H9 (cell line): ENCODE results near the gene DCST1. TPM values are rescaled to one million over a fixed set of nuclear protein-coding genes. Genes with fewer than 3 reads are reported as not detected.

Source experiments
- DNase-seq: peaks from one replicate; pipeline ENCODE4 v3.0.0-alpha.2; 2017
- H2AFZ ChIP-seq: one replicate; pipeline ENCODE4 v1.6.1; 2013; ENCODE audit warnings: mild to moderate bottlenecking, low read length, control low read depth, moderate library complexity
- H2AK5ac ChIP-seq: 2 replicates; pipeline ENCODE4 v1.6.1; 2013; ENCODE audit warnings: low read length, control low read depth, mixed read lengths; ENCODE audit not compliant: insufficient read length
- H2BK120ac ChIP-seq: one replicate; pipeline ENCODE4 v1.6.1; 2013; ENCODE audit warnings: low read depth, mild to moderate bottlenecking, low read length, control low read depth, inconsistent platforms; ENCODE audit not compliant: poor library complexity, severe bottlenecking
- H2BK12ac ChIP-seq: 2 replicates; pipeline ENCODE4 v1.6.1; 2013; ENCODE audit warnings: low read length, control low read depth, mixed read lengths, low read depth; ENCODE audit not compliant: insufficient read length
- H2BK15ac ChIP-seq: 2 replicates; pipeline ENCODE4 v1.6.1; 2013; ENCODE audit warnings: low read depth, low read length, control low read depth
- H2BK20ac ChIP-seq: one replicate; pipeline ENCODE4 v1.6.1; 2013; ENCODE audit warnings: low read depth, mild to moderate bottlenecking, low read length, control low read depth, inconsistent platforms; ENCODE audit not compliant: poor library complexity, severe bottlenecking
- H2BK5ac ChIP-seq: 2 replicates; pipeline ENCODE4 v1.6.1; 2013; ENCODE audit warnings: low read length, control low read depth, mixed read lengths; ENCODE audit not compliant: insufficient read length
- H3K14ac ChIP-seq: 2 replicates; pipeline ENCODE4 v1.6.1; 2013; ENCODE audit warnings: low read length, control low read depth; ENCODE audit not compliant: insufficient read depth
- H3K18ac ChIP-seq: 2 replicates; pipeline ENCODE4 v1.6.1; 2013; ENCODE audit warnings: low read depth, mild to moderate bottlenecking, mixed read lengths, low read length, control low read depth; ENCODE audit not compliant: insufficient read length
- H3K23ac ChIP-seq: 2 replicates; pipeline ENCODE4 v1.6.1; 2013; ENCODE audit warnings: low read length, control low read depth, mixed read lengths, low read depth; ENCODE audit not compliant: insufficient read length
- H3K23me2 ChIP-seq: 2 replicates; pipeline ENCODE4 v1.6.1; 2013; ENCODE audit warnings: low read depth, mild to moderate bottlenecking, mixed read lengths, low read length, control low read depth; ENCODE audit not compliant: insufficient read length, poor library complexity, severe bottlenecking
- H3K27ac ChIP-seq: 2 replicates; pipeline ENCODE4 v1.5.1; 2013; ENCODE audit warnings: low read length, control low read depth, mixed read lengths, low read depth; ENCODE audit not compliant: insufficient read length
- H3K27me3 ChIP-seq: 2 replicates; pipeline ENCODE4 v1.6.1; 2013; ENCODE audit warnings: low read length, control low read depth, inconsistent platforms; ENCODE audit not compliant: insufficient read depth
- H3K4ac ChIP-seq: 2 replicates; pipeline ENCODE4 v1.6.1; 2013; ENCODE audit warnings: low read depth, mild to moderate bottlenecking, control low read depth, inconsistent platforms, low read length, moderate library complexity
- H3K4me1 ChIP-seq: 2 replicates; pipeline ENCODE4 v1.6.1; 2013; ENCODE audit warnings: low read length, control low read depth, inconsistent platforms; ENCODE audit not compliant: insufficient read depth
- H3K4me2 ChIP-seq: 2 replicates; pipeline ENCODE4 v1.6.1; 2013; ENCODE audit warnings: low read length, control low read depth, mixed read lengths; ENCODE audit not compliant: insufficient read length, insufficient read depth
- H3K56ac ChIP-seq: 2 replicates; pipeline ENCODE4 v1.6.1; 2013; ENCODE audit warnings: low read depth, mild to moderate bottlenecking, mixed read lengths, low read length, control low read depth; ENCODE audit not compliant: insufficient read length
- H3K79me1 ChIP-seq: 2 replicates; pipeline ENCODE4 v1.6.1; 2013; ENCODE audit warnings: low read depth, mild to moderate bottlenecking, moderate library complexity, low read length, control low read depth, inconsistent platforms; ENCODE audit not compliant: insufficient read depth, poor library complexity, severe bottlenecking
- H3K79me2 ChIP-seq: 2 replicates; pipeline ENCODE4 v1.6.1; 2013; ENCODE audit warnings: low read length, control low read depth, inconsistent platforms; ENCODE audit not compliant: insufficient read depth
- H3K9ac ChIP-seq: 2 replicates; pipeline ENCODE4 v1.6.1; 2013; ENCODE audit warnings: low read length, control low read depth, mixed read lengths; ENCODE audit not compliant: insufficient read length; ENCODE audit errors: extremely low read depth
- H3K9me3 ChIP-seq: one replicate; pipeline ENCODE4 v1.6.1; 2013; ENCODE audit warnings: low read depth, low read length, inconsistent platforms; ENCODE audit not compliant: control insufficient read depth
- H3T11ph ChIP-seq: one replicate; pipeline ENCODE4 v1.6.1; 2013; ENCODE audit warnings: mild to moderate bottlenecking, low read length, control low read depth, inconsistent platforms
- H4K20me1 ChIP-seq: one replicate; pipeline ENCODE4 v1.6.1; 2013; ENCODE audit not compliant: control insufficient read depth, insufficient read length, insufficient read depth
- H4K5ac ChIP-seq: 2 replicates; pipeline ENCODE4 v1.6.1; 2013; ENCODE audit warnings: low read depth, mild to moderate bottlenecking, mixed read lengths, low read length, control low read depth; ENCODE audit not compliant: insufficient read length
- H4K8ac ChIP-seq: replicated peaks from 2 replicates; pipeline ENCODE4 v1.6.1; 2013; ENCODE audit warnings: low read length, control low read depth, mixed read lengths, low read depth; ENCODE audit not compliant: insufficient read length
- H4K91ac ChIP-seq: 2 replicates; pipeline ENCODE4 v1.6.1; 2013; ENCODE audit warnings: low read depth, mild to moderate bottlenecking, moderate library complexity, mixed read lengths, low read length, control low read depth; ENCODE audit not compliant: insufficient read length
- H3K27ac Mint-ChIP-seq, 3 experiments: 2 replicates in 2 of 3; 3 replicates in 1 of 3; pipeline ENCODE4 v1.8.0; 2020 to 2021; ENCODE audit warnings: mixed read lengths in 3 of 3, mild to moderate bottlenecking in 1 of 3, moderate library complexity in 1 of 3
- H3K27me3 Mint-ChIP-seq: 2 replicates; pipeline ENCODE4 v1.8.0; 2021; ENCODE audit warnings: low read depth, mild to moderate bottlenecking, moderate library complexity, mixed read lengths
- H3K36me3 Mint-ChIP-seq, 3 experiments: 2 replicates in 2 of 3; 3 replicates in 1 of 3; pipeline ENCODE4 v1.8.0; 2020 to 2021; ENCODE audit warnings: low read depth in 3 of 3, mixed read lengths in 3 of 3; ENCODE audit not compliant: insufficient read depth in 1 of 3
- H3K4me1 Mint-ChIP-seq, 2 experiments: 2 replicates each; pipeline ENCODE4 v1.8.0; 2020; ENCODE audit warnings: mixed read lengths in 2 of 2
- H3K4me3 Mint-ChIP-seq, 2 experiments: 2 replicates in 1 of 2; 3 replicates in 1 of 2; pipeline ENCODE4 v1.8.0; 2020 to 2021; ENCODE audit warnings: mild to moderate bottlenecking in 2 of 2, mixed read lengths in 2 of 2, moderate library complexity in 1 of 2
- H3K9me3 Mint-ChIP-seq, 2 experiments: 2 replicates in 1 of 2; 3 replicates in 1 of 2; pipeline ENCODE4 v1.8.0; 2020; ENCODE audit warnings: mild to moderate bottlenecking in 2 of 2, mixed read lengths in 2 of 2, moderate library complexity in 1 of 2
- CTCF ChIP-seq: fragments of 200-600 bp; sonication (generic); conservative IDR thresholded peaks from 3 replicates; pipeline ENCODE4 v1.8.0; 2021; ENCODE audit warnings: antibody characterized with exemption, mild to moderate bottlenecking
- WGBS: extraction: QIAGEN DNeasy Blood & Tissue Kit; methylation state at CpG from one replicate; pipeline ENCODE4 v1.1.7; 2013; ENCODE audit warnings: missing lambda C conversion rate, low lambda C conversion rate, mixed read lengths; ENCODE audit not compliant: insufficient read length; ENCODE audit errors: extremely low coverage; 5-methylcytosine and 5-hydroxymethylcytosine counted together
- total RNA-seq: library from RNA; stranded (reverse); gene quantifications from 2 replicates; pipeline ENCODE4 v1.2.1, GENCODE V29; 2021

The DCST1 gene
- total RNA-seq, 1 experiment from 2014 or later: not detected

GRCh38 chr1:155014709-155015508 lies 18.7 kb upstream of the DCST1 start:
- no CpG with 5 or more reads among the region's 31 CpGs for WGBS

More at GRCh38 chr1:155014709-155015508, 18.7 kb upstream of the DCST1 start:
- H2AFZ ChIP-seq: no peak overlapping the region
- H3K9me3 Mint-ChIP-seq: no peaks in the 10 kb centered on the region; a peak in 1 of 5 replicates
- H3K4ac ChIP-seq: no peak overlapping the region
- H3K79me1 ChIP-seq: no peaks in the 10 kb centered on the region
- H3K4me2 ChIP-seq: no peak overlapping the region
- H3K27ac ChIP-seq: no peak overlapping the region
- H3K27ac Mint-ChIP-seq: no peak overlapping the region
- no peaks in the 10 kb centered on the region for H3K27me3 ChIP-seq
- H3K14ac ChIP-seq: no peak overlapping the region
- no peaks in the 10 kb centered on the region for H4K20me1 ChIP-seq
- peaks cover 3% of the 10 kb centered on the region; the same call in 1 of the 2 replicates for H3K4me1 ChIP-seq
- no peak overlapping the region for H3K23ac ChIP-seq
- no peak overlapping the region for H3K18ac ChIP-seq
- no peak overlapping the region for H3K4me3 Mint-ChIP-seq
- H3K36me3 Mint-ChIP-seq: peaks cover 8 to 39% (median 23%) of the 10 kb centered on the region in 3 experiments; a peak in 6 of 7 replicates
- DNase-seq: no peak
- H3K23me2 ChIP-seq: no peaks in the 10 kb centered on the region
- peaks cover 38 to 66% of the 10 kb centered on the region in 2 experiments for H3K4me1 Mint-ChIP-seq
- H3K27me3 Mint-ChIP-seq: no peaks in the 10 kb centered on the region
- H2BK120ac ChIP-seq: no peak overlapping the region
- no peak overlapping the region for H2AK5ac ChIP-seq
- no peak overlapping the region for H2BK5ac ChIP-seq
- H2BK12ac ChIP-seq: no peak overlapping the region
- no peak overlapping the region for H4K5ac ChIP-seq
- no peaks in the 10 kb centered on the region for H3K9me3 ChIP-seq
- H2BK15ac ChIP-seq: no peak overlapping the region
- no peak overlapping the region for H3K9ac ChIP-seq
- no peak for TF ChIP-seq CTCF
- no peak overlapping the region for H2BK20ac ChIP-seq
- no peak overlapping the region for H4K8ac ChIP-seq
- H3T11ph ChIP-seq: no peak overlapping the region
- no peak overlapping the region for H3K56ac ChIP-seq
- H4K91ac ChIP-seq: no peak overlapping the region
- no peaks in the 10 kb centered on the region; the same call in 1 of the 2 replicates for H3K79me2 ChIP-seq
